Neuronal stem cell (in vitro differentiated cells): ENCODE data around the gene RADIL. TPM values are rescaled to one million over a fixed set of nuclear protein-coding genes. Genes with fewer than 3 reads are reported as not detected.
A peak's percentile ranks its signal among the peaks of the same experiment; 100 is the strongest.

Experiments
- DNase-seq: peaks from one replicate; pipeline ENCODE4 v3.0.0-alpha.2; 2013; ENCODE audit warnings: low spot score
- H2AFZ ChIP-seq: one replicate; pipeline ENCODE4 v1.6.1; 2013; ENCODE audit warnings: mild to moderate bottlenecking, low read length, inconsistent platforms
- H2AK5ac ChIP-seq: 2 replicates; pipeline ENCODE4 v1.6.1; 2013; ENCODE audit warnings: low read depth, mild to moderate bottlenecking, inconsistent platforms, low read length, moderate library complexity, mixed read lengths
- H2BK120ac ChIP-seq: 2 replicates; pipeline ENCODE4 v1.6.1; 2013; ENCODE audit warnings: low read depth, mild to moderate bottlenecking, inconsistent platforms, low read length, moderate library complexity, mixed read lengths
- H2BK12ac ChIP-seq: one replicate; pipeline ENCODE4 v1.6.1; 2013; ENCODE audit warnings: low read length, inconsistent platforms
- H2BK15ac ChIP-seq: 2 replicates; pipeline ENCODE4 v1.6.1; 2013; ENCODE audit warnings: mild to moderate bottlenecking, low read length, inconsistent platforms, mixed read lengths
- H2BK5ac ChIP-seq: one replicate; pipeline ENCODE4 v1.6.1; 2013; ENCODE audit warnings: inconsistent platforms, mild to moderate bottlenecking, low read length, moderate library complexity
- H3K14ac ChIP-seq: one replicate; pipeline ENCODE4 v1.6.1; 2013; ENCODE audit warnings: low read length, inconsistent platforms
- H3K18ac ChIP-seq: 2 replicates; pipeline ENCODE4 v1.6.1; 2013; ENCODE audit warnings: low read length, inconsistent platforms
- H3K23ac ChIP-seq: 2 replicates; pipeline ENCODE4 v1.6.1; 2013; ENCODE audit warnings: low read depth, mild to moderate bottlenecking, mixed read lengths, low read length, inconsistent platforms; ENCODE audit not compliant: poor library complexity
- H3K27ac ChIP-seq: replicated peaks from 3 replicates; pipeline ENCODE4 v1.5.1; 2013; ENCODE audit warnings: low read length, inconsistent platforms
- H3K27me3 ChIP-seq, 3 experiments: 2 replicates each; pipeline ENCODE4 v1.6.1; 2013; ENCODE audit warnings: low read length in 3 of 3, mild to moderate bottlenecking in 2 of 3, inconsistent platforms in 1 of 3, low read depth in 1 of 3, mixed read lengths in 1 of 3, moderate library complexity in 1 of 3; ENCODE audit not compliant: control insufficient read depth in 3 of 3, insufficient read depth in 3 of 3
- H3K36me3 ChIP-seq, 2 donors: replicated peaks in 1 of 2; 2 replicates each; pipeline ENCODE4 v1.6.1; 2013; ENCODE audit warnings: low read length in 2 of 2; ENCODE audit not compliant: control insufficient read depth in 2 of 2, insufficient read depth in 2 of 2
- H3K4ac ChIP-seq: 2 replicates; pipeline ENCODE4 v1.6.1; 2013; ENCODE audit warnings: inconsistent platforms, mild to moderate bottlenecking, low read length, moderate library complexity
- H3K4me1 ChIP-seq, 2 donors: 1 replicate in 1 of 2; 2 replicates in 1 of 2; pipeline ENCODE4 v1.6.1; 2013; ENCODE audit warnings: low read length in 2 of 2, low read depth in 1 of 2; ENCODE audit not compliant: control insufficient read depth in 2 of 2, insufficient read depth in 1 of 2
- H3K4me2 ChIP-seq: one replicate; pipeline ENCODE4 v1.6.1; 2013; ENCODE audit warnings: mild to moderate bottlenecking, low read length, inconsistent platforms; ENCODE audit not compliant: insufficient read depth, poor library complexity, severe bottlenecking
- H3K4me3 ChIP-seq, 2 donors: 2 replicates each; pipeline ENCODE4 v1.5.1; 2013; ENCODE audit warnings: low read length in 2 of 2, mild to moderate bottlenecking in 2 of 2, inconsistent platforms in 1 of 2, moderate library complexity in 1 of 2
- H3K79me1 ChIP-seq: one replicate; pipeline ENCODE4 v1.6.1; 2013; ENCODE audit warnings: low read depth, mild to moderate bottlenecking, inconsistent platforms, low read length, moderate library complexity
- H3K9ac ChIP-seq: one replicate; pipeline ENCODE4 v1.6.1; 2013; ENCODE audit warnings: mild to moderate bottlenecking, low read depth, low read length, inconsistent platforms; ENCODE audit not compliant: poor library complexity
- H3K9me3 ChIP-seq, 2 donors: replicated peaks in 1 of 2; 2 replicates each; pipeline versions ENCODE3 to v1.6.1; 2013; ENCODE audit warnings: low read length in 2 of 2, mild to moderate bottlenecking in 2 of 2, inconsistent platforms in 1 of 2, low read depth in 1 of 2, mixed read lengths in 1 of 2, moderate library complexity in 1 of 2; ENCODE audit not compliant: control insufficient read depth in 2 of 2, insufficient read depth in 1 of 2
- H4K8ac ChIP-seq: one replicate; pipeline ENCODE4 v1.6.1; 2013; ENCODE audit warnings: low read depth, mild to moderate bottlenecking, inconsistent platforms, low read length, moderate library complexity
- H4K91ac ChIP-seq: one replicate; pipeline ENCODE4 v1.6.1; 2013; ENCODE audit warnings: low read length, low read depth, mild to moderate bottlenecking, inconsistent platforms; ENCODE audit not compliant: poor library complexity
- WGBS, 2 donors: extraction: QIAGEN DNeasy Blood & Tissue Kit; methylation state at CpG; one replicate each; pipeline ENCODE4 v1.1.7; 2013; ENCODE audit warnings: missing lambda C conversion rate in 2 of 2, mixed read lengths in 1 of 2; ENCODE audit not compliant: insufficient read length in 2 of 2, insufficient replicate concordance in 1 of 2; ENCODE audit errors: extremely low coverage in 2 of 2; 5-methylcytosine and 5-hydroxymethylcytosine counted together
- small RNA-seq: library from polyadenylated mRNA; stranded (forward); fragments of <200 nt; extraction: miRNeasy Mini kit (QIAGEN cat#:217004); gene quantifications from one replicate; pipeline ENCODE3, GENCODE V24; 2013; ENCODE audit not compliant: insufficient read depth

Gene RADIL

GRCh38 chr7:4751398-4751947 lies 132.0 kb downstream of the RADIL start:
- no peak overlapping the region for H3K9ac ChIP-seq
- no peak overlapping the region for H4K91ac ChIP-seq
- no peak overlapping the region for H3K27ac ChIP-seq
- H3K27me3 ChIP-seq, result no peaks in the 10 kb centered on the region
- no peak overlapping the region for H2BK12ac ChIP-seq
- H3K4ac ChIP-seq, result no peak overlapping the region
- no peak overlapping the region for H3K23ac ChIP-seq
- H3K4me2 ChIP-seq, result no peak overlapping the region
- H2AFZ ChIP-seq, result no peak overlapping the region
- H3K14ac ChIP-seq, result peak overlapping the region; percentile 38
- no peak overlapping the region for H2BK15ac ChIP-seq
- H3K9me3 ChIP-seq, result no peaks in the 10 kb centered on the region
- no peak for DNase-seq
- no peak overlapping the region for H2BK120ac ChIP-seq
- no CpG with 5 or more reads among the region's 20 CpGs for WGBS, 2 donors
- H2AK5ac ChIP-seq, result no peak overlapping the region
- no peak overlapping the region for H3K4me3 ChIP-seq
- peaks cover 12% of the 10 kb centered on the region for H3K79me1 ChIP-seq
- H3K18ac ChIP-seq, result no peak overlapping the region
- no peak overlapping the region for H2BK5ac ChIP-seq
- no peak overlapping the region for H4K8ac ChIP-seq
- H3K36me3 ChIP-seq, result peaks cover 16 to 66% of the 10 kb centered on the region in 2 donors
- H3K4me1 ChIP-seq, result no peaks in the 10 kb centered on the region

DNA sequence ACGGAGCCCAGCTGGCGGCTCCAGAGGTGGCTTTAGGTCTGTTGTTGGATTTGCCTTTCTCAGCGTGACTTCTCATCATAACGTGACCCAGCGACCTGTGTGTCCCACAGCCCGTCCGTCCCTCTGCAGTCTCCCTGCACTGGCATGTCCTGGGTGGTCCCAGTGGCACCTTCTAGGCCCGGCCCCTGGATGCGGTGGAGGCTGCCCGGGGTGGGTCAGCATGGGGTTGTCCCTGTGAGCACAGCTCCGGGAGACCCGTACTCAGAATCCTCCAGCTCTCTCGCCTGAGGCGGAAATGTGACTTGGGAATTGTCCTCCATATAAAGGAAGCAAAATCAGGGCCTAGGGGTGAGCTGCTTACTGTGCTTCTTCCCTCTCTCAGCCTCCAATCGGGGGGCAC lies 133.7 kb downstream of the RADIL start:
- no peak overlapping the region for H2AK5ac ChIP-seq
- H3K4me3 ChIP-seq, result no peak overlapping the region
- no peak overlapping the region for H4K91ac ChIP-seq
- H2BK15ac ChIP-seq, result no peak overlapping the region
- H3K9ac ChIP-seq, result no peak overlapping the region
- H2AFZ ChIP-seq, result no peak overlapping the region
- peak overlapping the region; percentile 95 for H3K23ac ChIP-seq
- H2BK12ac ChIP-seq, result peak overlapping the region; percentile 41
- no peaks in the 10 kb centered on the region for H3K9me3 ChIP-seq
- peak overlapping the region; percentile 67 for H3K14ac ChIP-seq
- H3K4me2 ChIP-seq, result no peak overlapping the region
- DNase-seq, result no peak
- H2BK120ac ChIP-seq, result no peak overlapping the region
- no peak overlapping the region for H2BK5ac ChIP-seq
- WGBS, 2 donors, result no CpG with 5 or more reads among the region's 15 CpGs
- peaks cover 12% of the 10 kb centered on the region for H3K79me1 ChIP-seq
- no peak overlapping the region for H4K8ac ChIP-seq
- H3K4me1 ChIP-seq, result peaks cover 0 to 2% of the 10 kb centered on the region in 2 donors
- H3K27me3 ChIP-seq, result no peaks in the 10 kb centered on the region
- peaks cover 8 to 56% of the 10 kb centered on the region in 2 donors for H3K36me3 ChIP-seq
- no peak overlapping the region for H3K4ac ChIP-seq
- peak overlapping the region; percentile 77 for H3K18ac ChIP-seq
- H3K27ac ChIP-seq, result no peak overlapping the region

- no peaks in the 10 kb centered on the region for H3K27me3 ChIP-seq
- H2AK5ac ChIP-seq, result no peak overlapping the region
- no peak overlapping the region for H3K4me2 ChIP-seq
- H3K4me3 ChIP-seq, result no peak overlapping the region
- no peak overlapping the region for H2BK12ac ChIP-seq
- H4K91ac ChIP-seq, result no peak overlapping the region
- H3K4ac ChIP-seq, result no peak overlapping the region
- no peak overlapping the region for H3K27ac ChIP-seq
- H2AFZ ChIP-seq, result no peak overlapping the region
- no peak overlapping the region for H2BK5ac ChIP-seq
- no peak for DNase-seq
- H4K8ac ChIP-seq, result peak overlapping the region; percentile 30
- peaks cover 4 to 52% of the 10 kb centered on the region in 2 donors for H3K36me3 ChIP-seq
- H3K79me1 ChIP-seq, result peaks cover 12% of the 10 kb centered on the region
- no peak overlapping the region for H2BK15ac ChIP-seq
- H3K9ac ChIP-seq, result no peak overlapping the region
- H3K18ac ChIP-seq, result peak overlapping the region; percentile 77
- H3K9me3 ChIP-seq, result no peaks in the 10 kb centered on the region
- no CpG with 5 or more reads among the region's 14 CpGs for WGBS, 2 donors
- no peak overlapping the region for H2BK120ac ChIP-seq
- peaks cover 3 to 5% of the 10 kb centered on the region in 2 donors for H3K4me1 ChIP-seq
- H3K14ac ChIP-seq, result peak overlapping the region; percentile 67
- peak overlapping the region; percentile 95 for H3K23ac ChIP-seq
These were observed 134.2 kb downstream of the RADIL start for GRCh38 chr7:4749363-4749762.

Small RNA genes lying within 50 kb of the gene (small RNA-seq; reads per million reads assigned to genes)
- gene MIR4656, result not detected
- not detected for gene RF00019
